Measurements from ENCODE around the gene PTGR3.

- TF ChIP-seq, protein P1, sequence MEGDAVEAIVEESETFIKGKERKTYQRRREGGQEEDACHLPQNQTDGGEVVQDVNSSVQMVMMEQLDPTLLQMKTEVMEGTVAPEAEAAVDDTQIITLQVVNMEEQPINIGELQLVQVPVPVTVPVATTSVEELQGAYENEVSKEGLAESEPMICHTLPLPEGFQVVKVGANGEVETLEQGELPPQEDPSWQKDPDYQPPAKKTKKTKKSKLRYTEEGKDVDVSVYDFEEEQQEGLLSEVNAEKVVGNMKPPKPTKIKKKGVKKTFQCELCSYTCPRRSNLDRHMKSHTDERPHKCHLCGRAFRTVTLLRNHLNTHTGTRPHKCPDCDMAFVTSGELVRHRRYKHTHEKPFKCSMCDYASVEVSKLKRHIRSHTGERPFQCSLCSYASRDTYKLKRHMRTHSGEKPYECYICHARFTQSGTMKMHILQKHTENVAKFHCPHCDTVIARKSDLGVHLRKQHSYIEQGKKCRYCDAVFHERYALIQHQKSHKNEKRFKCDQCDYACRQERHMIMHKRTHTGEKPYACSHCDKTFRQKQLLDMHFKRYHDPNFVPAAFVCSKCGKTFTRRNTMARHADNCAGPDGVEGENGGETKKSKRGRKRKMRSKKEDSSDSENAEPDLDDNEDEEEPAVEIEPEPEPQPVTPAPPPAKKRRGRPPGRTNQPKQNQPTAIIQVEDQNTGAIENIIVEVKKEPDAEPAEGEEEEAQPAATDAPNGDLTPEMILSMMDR (IDR thresholded peaks at IDR 0.05) = no peak
- no peak for TF ChIP-seq POLR2A (IDR thresholded peaks at IDR 0.05)
Measured at GRCh38 chr18:75229437-75229836, 20.5 kb upstream of the PTGR3 start.

All from esophagus squamous epithelium (tissue), 4 donors.